Amniotic epithelial cell (primary cell): ENCODE data around the gene NUDCD3.

Source experiments
- DNase-seq: peaks from one replicate; pipeline ENCODE4 v3.0.0-alpha.2; 2010; ENCODE audit warnings: low read depth

NUDCD3 gene

DNA sequence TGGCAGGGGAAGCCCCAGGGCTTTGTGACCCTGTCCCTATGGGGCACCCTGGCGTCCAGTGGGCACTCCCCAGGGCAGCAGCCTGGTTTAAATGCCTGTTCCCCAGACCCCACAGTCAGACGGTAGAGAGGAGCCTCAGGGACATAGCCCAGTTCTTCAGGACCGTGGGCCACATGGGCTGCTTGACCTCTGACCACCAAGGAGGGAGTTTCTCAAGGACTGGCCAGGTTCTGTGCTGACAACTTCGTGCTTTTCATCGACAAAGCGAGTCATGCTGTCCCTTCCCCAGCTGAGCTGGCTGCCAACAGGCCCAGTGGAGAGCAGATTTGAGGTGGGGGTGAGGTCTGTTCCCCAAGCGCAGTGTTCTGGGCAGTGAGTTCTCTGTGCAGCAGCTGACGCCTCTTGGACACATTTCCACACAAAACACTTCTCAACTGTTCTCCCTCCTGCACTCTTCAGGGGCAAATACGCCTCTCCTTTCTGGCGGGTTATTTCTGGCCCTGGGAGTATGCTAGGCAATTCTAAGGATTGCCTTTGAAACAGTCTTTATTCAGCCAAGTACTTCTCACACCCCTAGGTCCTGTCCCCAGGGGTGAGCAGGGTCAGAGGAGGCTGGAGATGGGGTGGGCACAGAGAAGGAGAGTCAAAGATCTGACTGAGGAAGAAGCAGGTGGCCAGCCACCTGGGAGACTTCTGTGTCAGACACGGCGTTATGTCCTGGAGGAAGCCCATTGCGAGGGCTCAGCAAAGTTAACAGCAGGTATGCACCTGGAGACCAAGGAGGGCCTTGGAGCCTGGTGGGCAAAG lies 107.8 kb downstream of the NUDCD3 start:
- DNase-seq, result no peak

DNA sequence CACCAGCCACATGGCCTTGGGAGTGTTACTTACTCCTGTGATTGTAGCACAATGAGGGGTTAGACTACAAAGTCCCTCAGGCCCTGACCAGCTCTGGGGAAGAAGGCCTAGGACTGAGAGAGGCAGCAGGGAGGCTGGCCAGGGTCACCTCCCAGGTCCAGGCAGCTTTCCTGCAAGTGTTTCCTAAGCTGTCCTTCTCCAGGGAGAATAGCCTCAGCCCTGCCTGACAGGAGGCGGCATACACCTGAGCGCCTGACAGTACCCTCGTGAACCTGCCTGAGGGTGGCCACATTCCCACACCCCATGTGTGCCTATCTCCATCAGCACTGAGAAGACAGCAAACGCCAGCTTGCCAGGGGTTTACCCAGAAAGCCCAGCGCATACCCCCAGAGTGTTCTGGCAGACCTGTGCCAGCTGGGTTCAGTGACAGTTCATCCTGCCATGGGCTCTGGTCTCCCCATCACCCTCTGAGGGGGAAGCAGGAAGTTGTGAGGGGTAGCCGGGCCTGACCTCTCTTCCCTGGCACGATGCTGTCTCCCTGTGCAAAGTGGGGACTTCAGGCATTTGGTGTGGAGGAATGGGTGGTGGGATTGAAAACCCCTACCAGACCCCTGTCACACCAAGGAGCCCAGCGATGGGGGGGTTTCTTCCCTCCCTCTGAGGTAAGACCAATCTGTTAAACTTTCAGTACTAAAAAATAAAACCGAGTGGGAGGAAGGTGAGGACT lies 108.8 kb downstream of the NUDCD3 start:
- DNase-seq, result no peak

DNA sequence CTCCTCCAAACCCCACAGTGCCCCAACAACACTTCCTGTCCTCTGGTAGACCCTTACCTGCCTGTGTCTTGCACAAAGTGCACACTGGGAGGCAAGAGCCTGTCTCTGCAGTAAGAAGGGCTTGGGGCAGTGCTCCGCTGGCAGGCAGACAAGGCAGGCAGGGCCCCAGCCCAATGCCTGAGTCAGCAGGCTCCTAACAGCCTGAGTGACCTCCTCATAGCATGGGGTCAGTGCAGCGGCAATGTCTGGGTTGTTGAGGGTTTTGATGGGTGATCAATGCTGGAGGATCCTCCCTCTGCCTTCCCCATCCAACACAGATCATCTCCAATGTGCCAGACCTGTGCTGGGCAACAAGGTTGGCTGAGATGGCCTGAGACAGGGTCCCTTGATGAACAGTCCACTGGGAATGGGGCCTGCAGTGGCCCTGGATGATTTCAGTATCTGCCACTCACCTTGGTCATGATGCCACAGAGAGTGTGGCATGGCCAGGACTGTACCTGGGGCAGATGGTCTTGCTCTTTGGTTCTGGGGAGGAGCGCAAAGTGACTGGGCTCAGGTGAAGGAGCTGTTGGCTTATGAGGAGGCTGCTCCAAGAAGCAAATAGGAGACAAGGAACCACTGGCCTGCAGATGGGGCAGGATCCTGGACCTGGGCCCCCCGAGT lies 109.5 kb downstream of the NUDCD3 start:
- DNase-seq, result peak; percentile 34

GRCh38 chr7:44380189-44380830 lies 110.1 kb downstream of the NUDCD3 start:
- no peak for DNase-seq

- DNase-seq, result peak; percentile 28
Observed at GRCh38 chr7:44379366-44380188, 110.9 kb downstream of the NUDCD3 start.

DNA sequence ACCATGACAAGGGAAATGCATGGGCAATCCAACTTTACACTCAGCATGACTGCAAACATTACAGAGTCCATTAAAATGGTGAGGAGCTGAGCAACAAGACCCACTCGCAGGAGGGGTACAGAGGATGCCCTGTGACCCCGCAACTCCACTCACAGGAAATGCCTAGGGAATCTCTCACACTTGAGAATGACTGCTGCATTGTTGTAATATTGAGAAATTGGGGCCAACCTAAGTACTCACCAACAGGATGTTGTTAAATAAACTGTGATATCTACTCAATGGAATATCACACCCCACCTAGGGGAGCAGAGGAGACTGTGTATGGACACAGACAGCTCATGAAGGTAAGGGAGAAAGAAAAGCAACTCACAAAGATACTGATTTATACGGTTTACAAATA lies 111.7 kb downstream of the NUDCD3 start:
- peak; percentile 89 for DNase-seq

GRCh38 chr7:44377681-44378421 lies 112.6 kb downstream of the NUDCD3 start:
- no peak for DNase-seq

DNA sequence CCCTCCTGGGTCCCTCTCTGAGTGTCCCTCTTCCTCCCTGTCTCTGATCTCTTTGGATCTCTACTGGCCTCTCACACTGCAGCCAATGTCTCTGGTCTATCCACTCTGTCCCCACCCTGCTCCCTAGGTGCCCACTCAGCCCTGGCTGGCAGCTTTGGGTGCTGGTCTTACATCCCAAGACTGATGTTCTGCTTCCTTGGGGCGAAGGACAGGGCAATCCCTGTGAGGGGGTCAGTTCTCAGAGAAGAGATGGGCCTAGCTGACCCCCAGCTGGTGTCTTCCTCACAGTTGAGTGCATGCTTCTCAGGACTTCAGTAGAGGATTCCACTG lies 113.4 kb downstream of the NUDCD3 start:
- DNase-seq, result no peak

DNA sequence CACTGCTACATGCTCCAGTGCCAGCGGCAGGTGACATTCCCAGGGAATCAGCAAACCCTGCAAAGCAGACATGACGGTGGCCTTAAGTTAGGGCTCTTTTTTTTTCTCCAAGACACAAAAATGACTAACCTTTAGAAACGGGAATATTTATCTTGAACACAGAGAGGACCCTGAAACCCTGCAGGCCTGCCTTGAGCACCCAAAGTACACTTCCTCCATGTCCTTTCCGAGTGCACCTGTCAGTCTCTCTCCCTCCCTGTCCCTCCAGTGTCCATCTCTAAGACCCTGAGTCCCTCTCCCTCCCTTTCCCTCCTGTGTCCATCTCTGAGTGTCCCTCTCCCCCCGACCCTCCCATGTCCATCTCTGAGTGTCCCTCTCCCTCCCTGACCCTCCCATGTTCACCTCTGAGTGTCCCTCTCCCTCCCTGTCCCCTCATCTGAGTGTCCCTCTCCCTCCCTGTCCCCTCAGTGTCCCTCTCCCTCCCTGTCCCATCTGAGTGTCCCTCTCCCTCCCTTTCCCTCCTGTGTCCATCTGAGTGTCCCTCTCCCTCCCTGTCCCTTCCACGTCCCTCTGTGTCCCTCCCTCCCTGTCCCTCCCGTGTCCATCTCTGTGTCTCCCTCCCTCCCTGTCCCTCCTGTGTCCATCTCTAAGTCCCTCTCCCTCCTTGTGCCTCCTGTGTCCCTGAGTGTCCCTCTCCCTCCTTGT lies 113.9 kb downstream of the NUDCD3 start:
- DNase-seq, result no peak

- no peak for DNase-seq
Observed at GRCh38 chr7:44375926-44376342, 114.5 kb downstream of the NUDCD3 start.

- DNase-seq, result no peak
Observed at GRCh38 chr7:44375236-44375699, 115.2 kb downstream of the NUDCD3 start.

DNA sequence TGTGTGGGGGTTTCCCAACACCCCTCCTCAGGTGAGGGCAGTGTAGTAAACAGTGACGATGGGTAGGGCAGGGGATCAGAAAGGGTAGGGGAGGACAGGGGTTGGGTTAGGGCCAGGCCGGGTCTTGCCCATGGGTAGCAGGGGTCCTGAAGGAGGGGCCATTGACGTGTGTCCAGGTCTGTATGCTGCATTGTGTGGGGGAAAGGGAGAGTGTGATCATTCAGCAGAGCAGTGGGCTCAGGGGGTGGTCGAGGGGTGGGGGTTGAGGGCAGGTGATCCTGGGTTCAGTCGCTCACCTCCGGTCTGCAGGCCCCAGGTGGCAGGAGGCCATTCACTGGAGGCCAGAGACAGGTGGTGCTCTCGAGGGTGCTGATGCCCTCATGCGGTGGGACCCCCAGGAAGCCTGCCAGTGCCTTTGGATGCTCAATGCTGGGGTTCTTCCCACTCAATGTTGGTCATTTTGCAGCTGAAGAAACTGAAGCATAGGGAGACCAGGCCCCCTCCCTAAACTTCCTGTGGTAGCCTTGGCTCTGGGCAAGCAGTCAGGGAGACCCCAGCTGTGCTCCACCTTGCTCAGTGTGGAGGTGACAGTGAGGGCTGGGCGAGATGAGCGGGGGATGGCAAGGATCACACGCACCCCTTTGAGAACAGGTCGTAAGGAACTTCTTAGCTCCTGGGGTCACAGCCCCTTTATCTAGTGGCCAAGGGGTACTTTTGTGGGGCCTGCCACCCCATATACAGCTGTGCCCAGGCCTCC lies 116.3 kb downstream of the NUDCD3 start:
- DNase-seq, result no peak

DNA sequence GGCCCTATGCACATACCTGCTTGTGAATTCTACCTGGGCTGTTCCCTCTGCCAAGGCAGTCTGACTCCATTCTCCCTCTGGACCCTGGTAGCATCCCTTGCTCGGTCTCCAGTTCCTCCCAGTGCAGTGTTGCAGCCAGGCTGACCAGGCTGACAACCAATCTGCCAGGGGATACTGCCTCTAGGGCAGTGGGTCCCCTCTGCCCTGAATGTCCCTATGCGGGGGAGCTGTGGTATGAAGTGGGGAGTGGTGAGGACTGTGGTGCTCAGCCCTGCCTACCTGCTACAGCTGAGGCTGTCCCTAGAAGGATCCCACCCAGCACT lies 117.1 kb downstream of the NUDCD3 start:
- DNase-seq, result no peak

GRCh38 chr7:44372560-44373417 lies 117.7 kb downstream of the NUDCD3 start:
- peak; percentile 34 for DNase-seq

GRCh38 chr7:44368885-44369284 lies 121.6 kb downstream of the NUDCD3 start:
- DNase-seq, result no peak

DNA sequence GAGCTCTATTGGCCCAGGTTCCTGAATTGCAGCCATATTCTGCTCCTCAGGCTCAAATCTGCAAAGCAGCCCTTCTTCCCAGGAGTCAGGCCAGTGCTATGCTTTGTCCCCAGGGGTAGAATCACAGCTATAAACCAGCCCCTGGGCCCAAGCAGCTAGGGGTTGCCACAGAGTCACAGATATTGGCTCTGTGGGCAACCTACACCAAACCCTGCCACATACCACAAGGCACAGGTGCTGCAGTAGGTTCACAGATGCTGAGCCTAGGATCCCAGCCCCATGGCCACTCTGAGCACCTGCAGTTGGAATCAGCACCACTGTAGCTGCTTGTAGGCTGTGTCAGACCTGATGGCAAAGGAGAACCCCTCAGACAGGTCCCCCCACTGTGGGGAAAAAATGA lies 122.0 kb downstream of the NUDCD3 start:
- DNase-seq, result no peak

DNA sequence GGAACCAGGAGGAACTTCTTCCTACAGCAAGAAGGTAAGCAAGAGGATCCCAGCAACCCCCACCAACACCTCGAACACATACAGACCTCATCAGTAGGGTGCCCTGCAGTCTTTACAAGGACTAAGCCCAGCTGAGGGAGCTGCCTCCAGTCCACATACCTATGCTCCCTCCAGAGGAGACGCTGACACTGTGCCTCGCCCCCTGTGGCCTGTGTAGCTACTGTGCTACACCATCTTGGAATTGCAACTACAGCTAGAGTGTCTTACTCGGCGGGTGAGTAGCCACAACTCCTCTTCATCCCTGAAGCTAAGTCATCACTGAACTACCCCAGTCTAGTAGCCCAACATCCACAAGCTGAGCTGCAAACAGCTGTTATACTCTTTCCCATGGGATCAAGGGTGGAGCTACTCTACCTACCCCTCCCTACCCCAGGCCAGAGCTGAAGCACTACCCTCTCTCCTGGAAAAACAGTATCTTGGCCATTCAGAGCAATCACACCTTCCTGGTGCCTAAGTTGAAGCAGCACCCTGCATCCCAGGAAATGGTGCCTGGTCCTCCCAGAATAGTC lies 122.9 kb downstream of the NUDCD3 start:
- no peak for DNase-seq

DNA sequence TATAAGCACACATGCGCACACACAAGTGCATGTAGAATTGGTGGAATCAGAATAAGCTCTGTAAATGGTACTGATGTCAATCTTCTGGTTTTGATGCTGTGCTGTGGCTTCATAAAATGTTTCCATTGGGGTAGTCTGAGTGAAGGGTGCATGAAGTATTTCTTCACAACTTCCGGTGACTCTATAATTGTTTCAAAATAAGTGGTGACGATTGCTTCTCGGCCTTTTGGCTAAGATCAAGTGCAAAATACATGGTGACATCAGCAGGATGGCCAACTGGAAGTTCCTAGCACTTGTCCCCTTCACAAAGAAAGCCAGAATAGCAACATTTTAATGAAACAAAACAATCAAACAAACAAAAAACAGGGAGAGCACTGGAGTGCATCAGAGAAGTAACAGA lies 123.5 kb downstream of the NUDCD3 start:
- no peak for DNase-seq
